Ascending aorta (tissue), 2 donors: ENCODE results near the gene LYZL2. TPM values are rescaled to one million over a fixed set of nuclear protein-coding genes. Genes with fewer than 3 reads are reported as not detected.
"Not testable (repeated sequence)": the region's sequence is repeated elsewhere in the genome, so short reads cannot be mapped to it uniquely, and the experiment has no call there.

ENCODE experiments used
- DNase-seq, 2 donors: peaks; one replicate each; pipeline ENCODE4 v3.0.0-alpha.2; 2019; ENCODE audit warnings: low spot score in 2 of 2
- H3K27ac ChIP-seq, 2 donors: fragments of 200-600 bp; sonication (generic); one replicate each; pipeline ENCODE4 v1.5.1; 2016 to 2017; ENCODE audit warnings: mild to moderate bottlenecking in 1 of 2
- H3K27me3 ChIP-seq: fragments of 200-600 bp; sonication (generic); one replicate; pipeline ENCODE4 v1.5.1; 2017
- H3K36me3 ChIP-seq, 2 donors: fragments of 200-600 bp; sonication (generic); one replicate each; pipeline ENCODE4 v1.5.1; 2016
- H3K4me1 ChIP-seq, 2 donors: fragments of 200-600 bp; sonication (generic); one replicate each; pipeline ENCODE4 v1.5.1; 2016 to 2017; ENCODE audit warnings: mild to moderate bottlenecking in 1 of 2
- H3K4me3 ChIP-seq, 2 donors: fragments of 200-600 bp; sonication (generic); one replicate each; pipeline ENCODE4 v1.5.1; 2016 to 2017; ENCODE audit warnings: mild to moderate bottlenecking in 1 of 2
- H3K9me3 ChIP-seq, 2 donors: fragments of 200-600 bp; sonication (generic); one replicate each; pipeline ENCODE4 v1.5.1; 2016
- CTCF ChIP-seq, 3 experiments: fragments of 200-600 bp in 2 of 3; fragments of 450-650 bp in 1 of 3; sonication (generic) in 2 of 3; IDR thresholded peaks; one replicate each; pipeline ENCODE4 v1.5.1; 2016 to 2019; ENCODE audit warnings: antibody characterized with exemption in 3 of 3, mild to moderate bottlenecking in 1 of 3, moderate library complexity in 1 of 3
- intact Hi-C: fragments of 100-400 bp; cut with DNase I; formaldehyde crosslinking; loops from one replicate; pipeline ENCODE4 v1.15.1; 2023
- total RNA-seq: library from RNA; depleted of rRNA; stranded (reverse); fragments of >200 nt; gene quantifications from one replicate; pipeline ENCODE4 v1.1.0, GENCODE V29; 2016

Gene LYZL2
- total RNA-seq, 1 donor from 2014 or later: not detected

GRCh38 chr10:30619966-30620365, 9.6 kb downstream of the LYZL2 start:
- TF ChIP-seq CTCF (IDR thresholded peaks at IDR 0.05): no peak
- no peak for DNase-seq
- Histone ChIP-seq H3K9me3 (no peaks in the 10 kb centered on the region), H3K27ac (no peak overlapping the region), H3K27me3 (no peaks in the 10 kb centered on the region), H3K4me3 (no peak overlapping the region), H3K4me1 (no peaks in the 10 kb centered on the region), H3K36me3 (no peaks in the 10 kb centered on the region)
- intact Hi-C loops: no loop called here

- Histone ChIP-seq H3K9me3 (no peaks in the 10 kb centered on the region), H3K27me3 (no peaks in the 10 kb centered on the region), H3K27ac (no peak overlapping the region), H3K4me3 (no peak overlapping the region), H3K4me1 (no peaks in the 10 kb centered on the region), H3K36me3 (no peaks in the 10 kb centered on the region)
- intact Hi-C loops: no loop called here
- no peak for TF ChIP-seq CTCF (IDR thresholded peaks at IDR 0.05)
- no peak for DNase-seq
These were observed 12.5 kb downstream of the LYZL2 start for GRCh38 chr10:30617070-30617469.

GRCh38 chr10:30611041-30611440, 18.5 kb downstream of the LYZL2 start:
- H3K27ac ChIP-seq, H3K27me3 ChIP-seq, H3K9me3 ChIP-seq, intact Hi-C loops, H3K36me3 ChIP-seq, H3K4me3 ChIP-seq, H3K4me1 ChIP-seq, DNase-seq: not testable (repeated sequence)

GRCh38 chr10:30607814-30608213, 21.7 kb downstream of the LYZL2 start:
- Histone ChIP-seq H3K36me3 (no peaks in the 10 kb centered on the region), H3K4me3 (no peak overlapping the region), H3K9me3 (no peaks in the 10 kb centered on the region), H3K4me1 (no peaks in the 10 kb centered on the region), H3K27ac (no peak overlapping the region), H3K27me3 (no peaks in the 10 kb centered on the region)
- intact Hi-C loops: no loop called here
- DNase-seq: no peak
- no peak for TF ChIP-seq CTCF (IDR thresholded peaks at IDR 0.05)

GRCh38 chr10:30606313-30606712, 23.2 kb downstream of the LYZL2 start:
- no peak overlapping the region for H3K27ac ChIP-seq
- intact Hi-C loops: no loop called here
- H3K27me3 ChIP-seq: no peaks in the 10 kb centered on the region
- no peak overlapping the region for H3K4me3 ChIP-seq
- no peaks in the 10 kb centered on the region for H3K9me3 ChIP-seq
- no peaks in the 10 kb centered on the region for H3K4me1 ChIP-seq
- H3K36me3 ChIP-seq: no peaks in the 10 kb centered on the region
- no peak for TF ChIP-seq CTCF (IDR thresholded peaks at IDR 0.05)
- DNase-seq: no peak

GRCh38 chr10:30605341-30606121, 24.0 kb downstream of the LYZL2 start:
- intact Hi-C loops, H3K4me1 ChIP-seq, H3K9me3 ChIP-seq, H3K36me3 ChIP-seq, H3K27me3 ChIP-seq, DNase-seq: not testable (repeated sequence)
- Histone ChIP-seq H3K4me3 (peak overlapping the region in 1 of 2 donors; percentile 12), H3K27ac (peak overlapping the region in 1 of 2 donors; percentile 27)

GRCh38 chr10:30603589-30603988, 26.0 kb downstream of the LYZL2 start:
- H3K9me3 ChIP-seq: no peaks in the 10 kb centered on the region
- intact Hi-C loops: no loop called here
- no peak for TF ChIP-seq CTCF (IDR thresholded peaks at IDR 0.05)
- no peaks in the 10 kb centered on the region for H3K4me1 ChIP-seq
- DNase-seq: no peak
- H3K36me3 ChIP-seq: no peaks in the 10 kb centered on the region
- H3K4me3 ChIP-seq: no peak overlapping the region
- no peaks in the 10 kb centered on the region for H3K27me3 ChIP-seq
- H3K27ac ChIP-seq: no peak overlapping the region
